K562 (cell line): ENCODE data around the gene RELA. TPM values are rescaled to one million over a fixed set of nuclear protein-coding genes. Genes with fewer than 3 reads are reported as not detected.

Source experiments
- CHD1 ChIP-seq: fragments of 200-600 bp; sonication (generic); IDR thresholded peaks from one replicate; pipeline ENCODE4 v1.6.1; 2012; ENCODE audit warnings: mild to moderate bottlenecking, moderate library complexity, low read length, inconsistent platforms
- ZNF384 ChIP-seq: IDR thresholded peaks from 2 replicates; pipeline ENCODE4 v1.6.1; 2012; ENCODE audit warnings: low read depth, low read length, improper control_type of control experiment
- ZNF785 ChIP-seq: fragments of 250-450 bp; sonication (Bioruptor Pico); IDR thresholded peaks from 2 replicates; pipeline ENCODE4 v1.4.0; 2020; ENCODE audit warnings: mild to moderate bottlenecking
- polyA plus RNA-seq, 8 experiments: library from polyadenylated mRNA; depleted of rRNA in 4 of 8; stranded (reverse) in 5 of 8; unstranded in 3 of 8; fragments of >200 nt; fragmentation: Nextera tagmentation in 2 of 8; fragmentation: Illumina TruSeq in 1 of 8; extraction: Ambion mirVana in 2 of 8; extraction: Trizol in 1 of 8; gene quantifications; 2 replicates each; pipeline versions ENCODE4 v1.2.1 to v1.2.3, GENCODE V29; 2011 to 2014; ENCODE audit warnings: inconsistent platforms in 1 of 8, missing spikeins in 1 of 8
- total RNA-seq, 7 experiments: library from RNA; depleted of rRNA in 6 of 7; stranded (reverse); fragments of >200 nt in 6 of 7; fragmentation: Illumina TruSeq in 2 of 7; extraction: Trizol in 2 of 7; gene quantifications; 2 replicates each; pipeline versions ENCODE4 v1.2.1 to v1.2.3, GENCODE V29; 2011 to 2021; ENCODE audit warnings: low replicate concordance in 1 of 7
- TF ChIP-seq, protein P1 (sequence below), 2 experiments: fragments of 450-650 bp in 1 of 2; IDR thresholded peaks; 2 replicates each; pipeline ENCODE4 v1.6.1; 2011 to 2017; ENCODE audit warnings: low read depth in 2 of 2, antibody characterized with exemption in 1 of 2, borderline replicate concordance in 1 of 2, low read length in 1 of 2, mild to moderate bottlenecking in 1 of 2, mixed read lengths in 1 of 2; ENCODE audit not compliant: control insufficient read depth in 1 of 2
- TF ChIP-seq, protein P2 (sequence below): fragments of 250-450 bp; sonication (Bioruptor Pico); IDR thresholded peaks from 2 replicates; pipeline ENCODE4 v1.9.0; 2021; ENCODE audit warnings: mild to moderate bottlenecking, inconsistent platforms

The RELA gene
- total and polyA plus RNA-seq, 9 of the 15 experiments (the other 6 are each of a cell fraction or from before 2014, with no cell fraction given): 6.0 to 67.4 (median 20.6) TPM

DNA sequence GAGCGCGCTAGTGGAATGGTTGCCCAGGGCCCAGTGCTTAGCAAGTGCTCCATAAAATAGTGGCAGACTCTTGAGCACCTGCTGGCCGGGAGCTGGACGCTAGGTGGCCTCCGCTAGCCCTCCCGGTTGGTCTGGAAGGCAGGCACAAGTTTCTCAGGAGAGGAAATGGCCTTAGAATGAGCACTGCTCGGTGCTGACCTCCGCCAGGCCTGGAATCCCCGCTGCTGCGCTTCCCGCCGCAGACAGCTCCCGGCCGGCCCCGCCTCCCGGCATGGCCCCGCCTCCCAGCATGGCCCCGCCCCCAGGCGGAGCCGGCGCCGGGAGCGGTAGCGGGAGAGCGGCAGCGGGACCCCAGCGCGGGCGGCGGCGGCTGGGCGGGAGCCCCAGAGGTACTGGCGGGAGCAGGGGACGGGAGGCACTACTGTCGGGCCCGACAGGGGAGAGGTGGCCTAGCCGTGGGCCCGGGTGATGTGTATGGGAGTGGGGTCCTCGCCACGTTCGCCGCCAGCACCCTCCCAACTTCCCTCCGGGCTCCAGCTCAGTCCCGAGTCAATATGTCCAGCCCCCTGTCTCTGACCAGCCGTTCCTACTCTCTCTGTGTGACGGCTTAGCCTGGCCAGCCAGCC is 24.8 kb downstream of the RELA start, which contains the start of gene SIPA1 (continued):
- TF ChIP-seq, protein P1, sequence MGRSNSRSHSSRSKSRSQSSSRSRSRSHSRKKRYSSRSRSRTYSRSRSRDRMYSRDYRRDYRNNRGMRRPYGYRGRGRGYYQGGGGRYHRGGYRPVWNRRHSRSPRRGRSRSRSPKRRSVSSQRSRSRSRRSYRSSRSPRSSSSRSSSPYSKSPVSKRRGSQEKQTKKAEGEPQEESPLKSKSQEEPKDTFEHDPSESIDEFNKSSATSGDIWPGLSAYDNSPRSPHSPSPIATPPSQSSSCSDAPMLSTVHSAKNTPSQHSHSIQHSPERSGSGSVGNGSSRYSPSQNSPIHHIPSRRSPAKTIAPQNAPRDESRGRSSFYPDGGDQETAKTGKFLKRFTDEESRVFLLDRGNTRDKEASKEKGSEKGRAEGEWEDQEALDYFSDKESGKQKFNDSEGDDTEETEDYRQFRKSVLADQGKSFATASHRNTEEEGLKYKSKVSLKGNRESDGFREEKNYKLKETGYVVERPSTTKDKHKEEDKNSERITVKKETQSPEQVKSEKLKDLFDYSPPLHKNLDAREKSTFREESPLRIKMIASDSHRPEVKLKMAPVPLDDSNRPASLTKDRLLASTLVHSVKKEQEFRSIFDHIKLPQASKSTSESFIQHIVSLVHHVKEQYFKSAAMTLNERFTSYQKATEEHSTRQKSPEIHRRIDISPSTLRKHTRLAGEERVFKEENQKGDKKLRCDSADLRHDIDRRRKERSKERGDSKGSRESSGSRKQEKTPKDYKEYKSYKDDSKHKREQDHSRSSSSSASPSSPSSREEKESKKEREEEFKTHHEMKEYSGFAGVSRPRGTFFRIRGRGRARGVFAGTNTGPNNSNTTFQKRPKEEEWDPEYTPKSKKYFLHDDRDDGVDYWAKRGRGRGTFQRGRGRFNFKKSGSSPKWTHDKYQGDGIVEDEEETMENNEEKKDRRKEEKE (IDR thresholded peaks at IDR 0.05; ENCODE audit: borderline replicate concordance in 1 of 2, control insufficient read depth in 1 of 2, low read depth in 2 of 2, low read length in 1 of 2): no peak
- no peak for TF ChIP-seq ZNF785 (CRISPR knock-in tag)
- TF ChIP-seq, protein P2, sequence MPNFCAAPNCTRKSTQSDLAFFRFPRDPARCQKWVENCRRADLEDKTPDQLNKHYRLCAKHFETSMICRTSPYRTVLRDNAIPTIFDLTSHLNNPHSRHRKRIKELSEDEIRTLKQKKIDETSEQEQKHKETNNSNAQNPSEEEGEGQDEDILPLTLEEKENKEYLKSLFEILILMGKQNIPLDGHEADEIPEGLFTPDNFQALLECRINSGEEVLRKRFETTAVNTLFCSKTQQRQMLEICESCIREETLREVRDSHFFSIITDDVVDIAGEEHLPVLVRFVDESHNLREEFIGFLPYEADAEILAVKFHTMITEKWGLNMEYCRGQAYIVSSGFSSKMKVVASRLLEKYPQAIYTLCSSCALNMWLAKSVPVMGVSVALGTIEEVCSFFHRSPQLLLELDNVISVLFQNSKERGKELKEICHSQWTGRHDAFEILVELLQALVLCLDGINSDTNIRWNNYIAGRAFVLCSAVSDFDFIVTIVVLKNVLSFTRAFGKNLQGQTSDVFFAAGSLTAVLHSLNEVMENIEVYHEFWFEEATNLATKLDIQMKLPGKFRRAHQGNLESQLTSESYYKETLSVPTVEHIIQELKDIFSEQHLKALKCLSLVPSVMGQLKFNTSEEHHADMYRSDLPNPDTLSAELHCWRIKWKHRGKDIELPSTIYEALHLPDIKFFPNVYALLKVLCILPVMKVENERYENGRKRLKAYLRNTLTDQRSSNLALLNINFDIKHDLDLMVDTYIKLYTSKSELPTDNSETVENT (CRISPR knock-in tag): peak; percentile 33; the same call in 1 of the 2 replicates
- 0 out of 2 replicates have a peak, but pooled peaks have one; percentile 26 for TF ChIP-seq ZNF384
- TF ChIP-seq CHD1: peak; percentile 87
